Lung (tissue), 12 donors: ENCODE measurements around the gene CPEB2. TPM values are rescaled to one million over a fixed set of nuclear protein-coding genes. Genes with fewer than 3 reads are reported as not detected.

Source experiments
- ATAC-seq: fragments of 200-7000 bp; cut with Tn5 transposase; one replicate; pipeline ENCODE4 v1.9.1; 2020; ENCODE audit warnings: moderate number of reproducible peaks; ENCODE audit not compliant: insufficient read depth, low FRiP score
- DNase-seq, 3 donors: peaks; one replicate each; pipeline ENCODE4 v3.0.0-alpha.2; 2013 to 2017
- H3K27ac ChIP-seq, 2 donors: one replicate each; pipeline ENCODE4 v1.5.1; 2013; ENCODE audit warnings: mild to moderate bottlenecking in 2 of 2, moderate library complexity in 2 of 2, control low read depth in 1 of 2, inconsistent platforms in 1 of 2, low read depth in 1 of 2, low read length in 1 of 2
- H3K27me3 ChIP-seq, 3 donors: one replicate each; pipeline ENCODE4 v1.5.1; 2013; ENCODE audit warnings: low read length in 2 of 3; ENCODE audit not compliant: control insufficient read depth in 3 of 3, insufficient read depth in 3 of 3
- H3K36me3 ChIP-seq, 4 donors: one replicate each; pipeline ENCODE4 v1.5.1; 2013; ENCODE audit warnings: low read length in 4 of 4, mild to moderate bottlenecking in 1 of 4, moderate library complexity in 1 of 4; ENCODE audit not compliant: control insufficient read depth in 4 of 4, insufficient read depth in 4 of 4
- H3K4me1 ChIP-seq, 5 donors: one replicate each; pipeline ENCODE4 v1.5.1; 2013; ENCODE audit warnings: low read length in 5 of 5, mild to moderate bottlenecking in 2 of 5, moderate library complexity in 1 of 5; ENCODE audit not compliant: control insufficient read depth in 5 of 5, insufficient read depth in 5 of 5
- H3K4me3 ChIP-seq: one replicate; pipeline ENCODE4 v1.5.1; 2013; ENCODE audit warnings: mild to moderate bottlenecking, control low read depth, moderate library complexity
- H3K9ac ChIP-seq, 2 donors: one replicate each; pipeline ENCODE4 v1.5.1; 2013; ENCODE audit warnings: low read length in 2 of 2, control low read depth in 1 of 2; ENCODE audit not compliant: insufficient read depth in 1 of 2
- H3K9me3 ChIP-seq, 4 donors: one replicate each; pipeline ENCODE4 v1.5.1; 2013; ENCODE audit warnings: low read length in 3 of 4, mild to moderate bottlenecking in 1 of 4, moderate library complexity in 1 of 4; ENCODE audit not compliant: control insufficient read depth in 4 of 4, insufficient read depth in 3 of 4
- WGBS, 2 donors: extraction: QIAGEN DNeasy Blood & Tissue Kit; methylation state at CpG; one replicate each; pipeline ENCODE4 v1.1.7; 2013; 5-methylcytosine and 5-hydroxymethylcytosine counted together
- polyA plus RNA-seq, 2 donors: library from polyadenylated mRNA; stranded (reverse); fragments of 200-250 nt; gene quantifications; one replicate each; pipeline ENCODE4 v1.2.1, GENCODE V29; 2013
- total RNA-seq, 2 donors: library from RNA; depleted of rRNA in 1 of 2; stranded (reverse); fragments of >200 nt in 1 of 2; gene quantifications; one replicate each; pipeline ENCODE4 v1.2.1, GENCODE V29; 2014 to 2021
- TF ChIP-seq, protein P1 (sequence below): IDR thresholded peaks from 2 replicates; pipeline ENCODE4 v1.5.1; 2012; ENCODE audit warnings: mild to moderate bottlenecking; ENCODE audit errors: control extremely low read depth, extremely low read depth
- donor health status: control.
- donor health status: control.
- donor health status: Bipolar disorder and iron deficiency.
- donor health status: healthy.
- donor health status: DM: yes; HTN: yes; CAD: no.

Gene CPEB2
- total and polyA plus RNA-seq, 4 donors = 4.8 to 29.9 (median 14.2) TPM

DNA sequence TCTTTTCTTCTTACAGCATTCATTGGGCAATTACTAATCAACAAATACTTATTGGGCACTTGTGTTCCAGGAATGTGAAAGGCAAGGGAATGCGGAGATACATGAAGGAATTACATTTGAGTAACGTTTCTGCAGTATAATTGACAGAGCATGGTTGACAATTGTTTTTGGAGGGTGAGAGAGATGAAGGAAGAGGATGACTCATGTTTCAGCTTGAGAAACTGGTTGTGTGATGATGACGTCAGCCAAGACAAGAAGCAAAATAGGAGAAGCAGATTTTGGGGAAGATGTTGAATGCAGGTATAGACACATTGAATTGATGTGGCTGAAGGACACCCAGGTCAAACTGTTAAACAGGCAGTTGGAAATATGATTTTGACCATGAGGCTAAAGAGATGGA, 8.0 kb upstream of the CPEB2 start:
- ATAC-seq (no peak), DNase-seq (no peak)
- Histone ChIP-seq H3K27ac (no peak overlapping the region), H3K9ac (no peak overlapping the region), H3K27me3 (no peaks in the 10 kb centered on the region), H3K36me3 (no peaks in the 10 kb centered on the region), H3K9me3 (peaks cover 0 to 2% (median 0%) of the 10 kb centered on the region in 4 donors), H3K4me3 (no peak overlapping the region), H3K4me1 (no peaks in the 10 kb centered on the region)
- TF ChIP-seq, protein P1, sequence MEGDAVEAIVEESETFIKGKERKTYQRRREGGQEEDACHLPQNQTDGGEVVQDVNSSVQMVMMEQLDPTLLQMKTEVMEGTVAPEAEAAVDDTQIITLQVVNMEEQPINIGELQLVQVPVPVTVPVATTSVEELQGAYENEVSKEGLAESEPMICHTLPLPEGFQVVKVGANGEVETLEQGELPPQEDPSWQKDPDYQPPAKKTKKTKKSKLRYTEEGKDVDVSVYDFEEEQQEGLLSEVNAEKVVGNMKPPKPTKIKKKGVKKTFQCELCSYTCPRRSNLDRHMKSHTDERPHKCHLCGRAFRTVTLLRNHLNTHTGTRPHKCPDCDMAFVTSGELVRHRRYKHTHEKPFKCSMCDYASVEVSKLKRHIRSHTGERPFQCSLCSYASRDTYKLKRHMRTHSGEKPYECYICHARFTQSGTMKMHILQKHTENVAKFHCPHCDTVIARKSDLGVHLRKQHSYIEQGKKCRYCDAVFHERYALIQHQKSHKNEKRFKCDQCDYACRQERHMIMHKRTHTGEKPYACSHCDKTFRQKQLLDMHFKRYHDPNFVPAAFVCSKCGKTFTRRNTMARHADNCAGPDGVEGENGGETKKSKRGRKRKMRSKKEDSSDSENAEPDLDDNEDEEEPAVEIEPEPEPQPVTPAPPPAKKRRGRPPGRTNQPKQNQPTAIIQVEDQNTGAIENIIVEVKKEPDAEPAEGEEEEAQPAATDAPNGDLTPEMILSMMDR = no peak
- WGBS, 2 donors = 53 to 60% methylated on average over 3 of the region's 3 CpGs

DNA sequence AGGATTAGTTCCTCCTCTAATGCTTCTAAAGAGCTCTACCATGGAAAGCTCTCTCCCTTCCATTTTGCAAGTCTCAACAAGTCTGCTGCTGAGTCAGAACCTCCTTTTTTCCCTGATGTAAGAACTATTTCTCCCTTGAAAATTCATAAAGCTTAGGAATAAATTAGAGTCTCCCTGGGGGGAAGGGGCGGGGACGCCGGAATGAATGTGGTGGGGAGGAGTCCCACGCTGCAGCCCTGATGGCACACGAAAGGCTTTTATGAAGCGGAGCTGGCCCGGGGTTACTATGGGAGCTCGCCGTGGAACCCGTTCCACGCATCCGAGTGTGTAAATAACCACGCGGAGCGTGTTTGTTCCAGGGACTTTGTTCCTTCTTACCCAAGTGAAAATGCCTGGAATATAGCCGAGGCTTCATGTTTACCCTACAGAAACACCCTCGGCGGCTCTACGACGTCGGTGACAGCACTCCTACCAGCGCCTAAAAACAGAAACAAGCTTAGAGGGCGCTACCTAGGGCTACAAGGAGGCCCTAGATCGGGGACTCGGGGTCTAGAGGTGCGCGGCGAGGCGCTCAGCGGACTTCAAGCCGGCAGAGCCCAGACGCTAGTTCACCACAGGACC, 923 bp upstream of the CPEB2 start:
- peak overlapping the region; percentile 100 for H3K27ac ChIP-seq

DNA sequence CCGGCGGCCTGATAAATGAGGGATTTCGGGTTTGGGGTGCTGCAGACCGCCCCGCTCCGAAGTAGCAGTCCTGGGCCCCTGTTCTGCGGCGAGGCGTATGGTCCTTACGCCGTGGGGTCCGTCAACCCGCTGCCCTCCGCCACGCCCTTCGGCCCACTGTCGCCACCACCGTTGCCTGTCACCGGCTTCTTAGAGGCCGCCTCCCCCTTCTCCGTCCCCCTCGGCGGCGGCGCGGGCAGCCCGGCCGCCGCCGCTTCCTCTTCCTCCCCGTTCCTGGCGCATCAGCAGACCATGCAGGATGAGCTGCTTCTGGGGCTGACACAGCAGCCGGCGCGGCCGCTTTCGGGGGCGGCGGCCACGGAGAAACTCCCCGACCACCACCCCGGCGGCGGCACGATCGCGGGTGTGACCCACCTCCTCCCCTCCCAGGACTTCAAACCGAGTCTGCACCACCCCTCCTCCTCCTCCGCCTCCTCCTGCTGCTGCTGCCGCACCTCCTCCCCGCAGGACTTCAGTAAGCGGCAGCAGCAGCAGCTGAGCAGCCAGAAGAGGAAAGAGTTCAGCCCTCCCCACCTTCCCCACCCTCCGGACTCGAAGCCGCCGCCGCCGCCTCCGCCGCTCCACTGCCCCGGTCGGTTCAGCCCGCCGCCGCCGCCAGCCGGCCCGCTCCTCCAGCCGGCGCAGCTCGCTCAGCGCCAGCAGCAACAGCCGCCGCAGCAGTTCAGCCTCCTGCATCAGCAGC, 549 bp downstream of the CPEB2 start:
- 1% methylated on average over 32 to 74 of the region's 74 CpGs for WGBS, 2 donors
- TF ChIP-seq, protein P1 = no peak
- peak; percentile 21 for ATAC-seq
- Histone ChIP-seq H3K27me3 (no peaks in the 10 kb centered on the region), H3K27ac (peak overlapping the region; percentile 100), H3K9me3 (no peaks in the 10 kb centered on the region), H3K4me3 (peak overlapping the region; percentile 92), H3K4me1 (peaks cover 0 to 18% (median 2%) of the 10 kb centered on the region in 5 donors), H3K36me3 (no peaks in the 10 kb centered on the region), H3K9ac (peak overlapping the region; percentile 55 to 60)
- peak; percentile 78 to 82 (median 81) for DNase-seq

More for the DNA sequence above, 923 bp upstream of the CPEB2 start:
- Histone ChIP-seq H3K4me1 (peaks cover 0 to 18% (median 2%) of the 10 kb centered on the region in 5 donors), H3K4me3 (peak overlapping the region; percentile 81), H3K9ac (peak overlapping the region; percentile 52 to 93), H3K9me3 (no peaks in the 10 kb centered on the region), H3K27me3 (no peaks in the 10 kb centered on the region), H3K36me3 (no peaks in the 10 kb centered on the region)
- 0 to 1% methylated on average over 30 to 32 of the region's 32 CpGs for WGBS, 2 donors
- TF ChIP-seq, protein P1 = no peak
- ATAC-seq (peak; percentile 4), DNase-seq (peak; percentile 69 to 81 (median 81))
